ENCODE results near the gene AFF1.
A peak's percentile ranks its signal among the peaks of the same experiment; 100 is the strongest.

Gene AFF1

DNA sequence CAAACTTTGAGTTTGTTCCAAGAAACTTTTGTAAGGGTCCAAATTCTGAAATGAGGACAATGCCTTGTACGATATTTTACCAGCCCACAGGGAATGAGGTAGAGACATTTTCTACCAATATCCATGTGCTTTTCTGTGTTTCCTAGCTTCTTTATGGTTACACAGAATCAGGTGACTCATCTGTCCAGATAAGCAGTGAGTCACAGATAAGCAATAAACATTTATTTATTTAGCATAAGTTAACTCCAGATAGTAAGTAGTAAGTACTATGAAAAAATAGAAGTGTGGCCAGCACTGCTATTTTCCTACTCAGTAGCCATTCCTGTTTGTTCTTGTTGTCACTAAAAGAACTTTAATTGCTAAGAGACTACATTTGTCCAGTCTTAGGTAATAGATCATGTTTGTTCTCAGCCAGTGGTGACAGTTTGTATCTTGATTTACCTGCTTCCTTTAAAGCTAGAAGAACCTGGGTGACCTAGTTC lies 7.4 kb downstream of the AFF1 start:
- H3K9ac ChIP-seq (ENCODE audit: low read depth, low read length): no peak overlapping the region
- H3K4me1 ChIP-seq (ENCODE audit: control insufficient read depth, insufficient read depth, low read length): peaks cover 45% of the 10 kb centered on the region
- H3K9me3 ChIP-seq (ENCODE audit: control insufficient read depth, insufficient read depth, low read length): no peaks in the 10 kb centered on the region
- H3K4me3 ChIP-seq (ENCODE audit: low read depth, low read length): no peak overlapping the region
- no peaks in the 10 kb centered on the region for H3K27me3 ChIP-seq (ENCODE audit: control insufficient read depth, insufficient read depth, low read length)
- H3K27ac ChIP-seq (ENCODE audit: low read depth, low read length): peak overlapping the region; percentile 8
- no peaks in the 10 kb centered on the region for H3K36me3 ChIP-seq (ENCODE audit: control insufficient read depth, insufficient read depth, low read length)

- Histone ChIP-seq H3K9me3 (ENCODE audit: control insufficient read depth, insufficient read depth, low read length) (no peaks in the 10 kb centered on the region), H3K9ac (ENCODE audit: low read depth, low read length) (no peak overlapping the region), H3K27me3 (ENCODE audit: control insufficient read depth, insufficient read depth, low read length) (no peaks in the 10 kb centered on the region), H3K36me3 (ENCODE audit: control insufficient read depth, insufficient read depth, low read length) (peaks cover 3% of the 10 kb centered on the region), H3K27ac (ENCODE audit: low read depth, low read length) (peak overlapping the region; percentile 7), H3K4me3 (ENCODE audit: low read depth, low read length) (no peak overlapping the region), H3K4me1 (ENCODE audit: control insufficient read depth, insufficient read depth, low read length) (peaks cover 41% of the 10 kb centered on the region)
These were observed 10.4 kb downstream of the AFF1 start for GRCh38 chr4:86944964-86945781.

GRCh38 chr4:86946868-86947500 lies 12.2 kb downstream of the AFF1 start:
- Histone ChIP-seq H3K4me3 (ENCODE audit: low read depth, low read length) (peak overlapping the region; percentile 6; the same call in 1 of the 2 replicates), H3K9me3 (ENCODE audit: control insufficient read depth, insufficient read depth, low read length) (no peaks in the 10 kb centered on the region), H3K36me3 (ENCODE audit: control insufficient read depth, insufficient read depth, low read length) (peaks cover 3% of the 10 kb centered on the region), H3K4me1 (ENCODE audit: control insufficient read depth, insufficient read depth, low read length) (peaks cover 56% of the 10 kb centered on the region), H3K27ac (ENCODE audit: low read depth, low read length) (peak overlapping the region; percentile 92), H3K27me3 (ENCODE audit: control insufficient read depth, insufficient read depth, low read length) (no peaks in the 10 kb centered on the region), H3K9ac (ENCODE audit: low read depth, low read length) (peak overlapping the region; percentile 2; the same call in 1 of the 2 replicates)

DNA sequence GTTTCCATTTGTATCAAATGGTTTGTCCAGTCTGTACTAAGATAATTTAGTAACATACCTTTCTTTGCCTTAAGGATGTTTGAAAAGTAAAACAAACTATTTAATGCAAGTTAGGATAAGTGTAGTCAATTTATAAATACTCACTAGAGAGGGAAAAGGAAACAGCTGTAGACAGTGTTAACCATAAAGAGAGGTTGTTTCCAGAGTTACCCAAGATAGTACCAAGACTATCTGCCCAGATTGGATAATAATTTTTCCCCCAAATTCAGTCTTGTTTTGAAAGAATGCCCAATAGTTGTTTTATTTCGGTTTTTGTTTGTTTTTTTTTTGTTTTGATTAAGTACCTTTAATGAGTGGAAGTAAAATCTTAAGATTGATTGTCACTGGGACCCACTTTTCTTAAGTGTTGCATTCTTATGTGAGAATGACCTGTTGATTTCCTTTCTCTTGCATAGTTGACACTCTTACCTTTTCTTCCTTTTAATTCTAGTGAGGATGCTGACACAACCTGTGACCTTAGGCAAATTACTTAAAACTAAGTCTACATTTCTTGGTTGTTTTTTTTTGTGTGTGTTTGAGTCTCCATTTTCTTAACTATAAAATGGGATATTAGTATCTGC lies 12.8 kb downstream of the AFF1 start:
- Histone ChIP-seq H3K9me3 (ENCODE audit: control insufficient read depth, insufficient read depth, low read length) (no peaks in the 10 kb centered on the region), H3K4me1 (ENCODE audit: control insufficient read depth, insufficient read depth, low read length) (peaks cover 61% of the 10 kb centered on the region), H3K27me3 (ENCODE audit: control insufficient read depth, insufficient read depth, low read length) (no peaks in the 10 kb centered on the region), H3K36me3 (ENCODE audit: control insufficient read depth, insufficient read depth, low read length) (peaks cover 3% of the 10 kb centered on the region), H3K9ac (ENCODE audit: low read depth, low read length) (peak overlapping the region; percentile 2), H3K27ac (ENCODE audit: low read depth, low read length) (peak overlapping the region; percentile 92), H3K4me3 (ENCODE audit: low read depth, low read length) (peak overlapping the region; percentile 6)

DNA sequence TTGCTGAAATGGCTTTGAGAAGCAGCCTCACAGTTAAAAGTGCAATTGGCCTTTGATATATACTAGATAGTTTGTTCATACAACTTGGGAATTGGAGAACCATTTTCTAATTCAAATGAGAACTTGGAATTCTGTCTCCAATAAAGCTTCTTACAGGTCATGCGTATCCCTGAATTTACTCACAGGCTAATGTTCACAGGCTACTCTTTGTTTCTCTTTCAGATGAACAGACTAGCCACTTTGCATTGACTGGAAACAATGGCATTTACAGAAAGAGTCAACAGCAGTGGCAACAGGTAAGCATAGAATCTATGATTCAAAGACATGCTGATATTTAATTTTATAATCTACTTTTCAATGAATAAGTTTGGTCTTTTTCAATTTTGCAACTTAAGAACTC lies 13.5 kb downstream of the AFF1 start:
- H3K9me3 ChIP-seq (ENCODE audit: control insufficient read depth, insufficient read depth, low read length): no peaks in the 10 kb centered on the region
- peaks cover 65% of the 10 kb centered on the region for H3K4me1 ChIP-seq (ENCODE audit: control insufficient read depth, insufficient read depth, low read length)
- peaks cover 5% of the 10 kb centered on the region for H3K36me3 ChIP-seq (ENCODE audit: control insufficient read depth, insufficient read depth, low read length)
- H3K27ac ChIP-seq (ENCODE audit: low read depth, low read length): peak overlapping the region; percentile 92
- no peaks in the 10 kb centered on the region for H3K27me3 ChIP-seq (ENCODE audit: control insufficient read depth, insufficient read depth, low read length)
- peak overlapping the region; percentile 6 for H3K4me3 ChIP-seq (ENCODE audit: low read depth, low read length)
- H3K9ac ChIP-seq (ENCODE audit: low read depth, low read length): peak overlapping the region; percentile 16; the same call in 1 of the 2 replicates

DNA sequence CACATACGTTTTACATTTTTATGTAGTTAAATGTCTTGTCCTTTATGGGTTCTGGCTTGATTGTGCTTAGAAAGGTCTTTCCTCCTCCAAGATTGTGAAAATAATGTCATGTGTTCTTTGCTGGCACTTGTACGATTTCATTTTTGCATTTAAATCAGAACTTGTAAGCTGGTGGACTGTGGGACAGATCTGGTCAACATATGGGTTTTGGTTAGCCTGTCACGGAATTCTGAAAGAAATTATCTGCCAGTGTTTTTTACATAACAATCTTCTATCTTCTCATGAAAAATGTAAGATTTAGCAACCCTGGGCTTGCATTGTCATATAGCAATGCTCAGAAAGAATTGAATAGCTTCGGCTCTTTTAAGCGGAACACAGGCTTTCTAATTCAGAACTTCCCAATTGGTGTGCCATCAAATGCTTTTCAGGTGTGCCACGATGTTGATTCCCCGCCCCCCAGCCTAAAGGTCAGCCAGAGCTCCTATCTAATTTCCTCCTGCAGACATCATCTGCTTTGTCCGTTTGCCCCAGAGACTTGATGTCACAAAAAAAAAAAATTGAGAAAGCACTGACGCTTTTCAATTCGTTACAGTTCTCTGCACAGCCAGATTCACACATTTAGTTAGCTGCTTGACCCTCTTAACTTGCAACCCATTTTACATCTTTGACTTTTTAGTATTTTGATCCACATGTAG lies 16.2 kb downstream of the AFF1 start:
- Histone ChIP-seq H3K9ac (ENCODE audit: low read depth, low read length) (peak overlapping the region; percentile 2; the same call in 1 of the 2 replicates), H3K4me3 (ENCODE audit: low read depth, low read length) (0 out of 2 replicates have a peak overlapping the region, but pooled peaks have one; percentile 10), H3K4me1 (ENCODE audit: control insufficient read depth, insufficient read depth, low read length) (peaks cover 70% of the 10 kb centered on the region), H3K9me3 (ENCODE audit: control insufficient read depth, insufficient read depth, low read length) (no peaks in the 10 kb centered on the region), H3K27ac (ENCODE audit: low read depth, low read length) (peak overlapping the region; percentile 68), H3K36me3 (ENCODE audit: control insufficient read depth, insufficient read depth, low read length) (peaks cover 20% of the 10 kb centered on the region), H3K27me3 (ENCODE audit: control insufficient read depth, insufficient read depth, low read length) (no peaks in the 10 kb centered on the region)

GRCh38 chr4:86955888-86956451 lies 21.2 kb downstream of the AFF1 start:
- H3K27ac ChIP-seq (ENCODE audit: low read depth, low read length): no peak overlapping the region
- no peaks in the 10 kb centered on the region for H3K9me3 ChIP-seq (ENCODE audit: control insufficient read depth, insufficient read depth, low read length)
- peaks cover 27% of the 10 kb centered on the region for H3K36me3 ChIP-seq (ENCODE audit: control insufficient read depth, insufficient read depth, low read length)
- no peak overlapping the region for H3K4me3 ChIP-seq (ENCODE audit: low read depth, low read length)
- no peaks in the 10 kb centered on the region for H3K27me3 ChIP-seq (ENCODE audit: control insufficient read depth, insufficient read depth, low read length)
- H3K9ac ChIP-seq (ENCODE audit: low read depth, low read length): no peak overlapping the region
- peaks cover 65% of the 10 kb centered on the region for H3K4me1 ChIP-seq (ENCODE audit: control insufficient read depth, insufficient read depth, low read length)

- Histone ChIP-seq H3K9me3 (ENCODE audit: control insufficient read depth, insufficient read depth, low read length) (no peaks in the 10 kb centered on the region), H3K27ac (ENCODE audit: low read depth, low read length) (peak overlapping the region; percentile 48), H3K27me3 (ENCODE audit: control insufficient read depth, insufficient read depth, low read length) (no peaks in the 10 kb centered on the region), H3K4me3 (ENCODE audit: low read depth, low read length) (no peak overlapping the region), H3K36me3 (ENCODE audit: control insufficient read depth, insufficient read depth, low read length) (peaks cover 33% of the 10 kb centered on the region), H3K9ac (ENCODE audit: low read depth, low read length) (no peak overlapping the region), H3K4me1 (ENCODE audit: control insufficient read depth, insufficient read depth, low read length) (peaks cover 68% of the 10 kb centered on the region)
These were observed 22.4 kb downstream of the AFF1 start for GRCh38 chr4:86957215-86957614.

DNA sequence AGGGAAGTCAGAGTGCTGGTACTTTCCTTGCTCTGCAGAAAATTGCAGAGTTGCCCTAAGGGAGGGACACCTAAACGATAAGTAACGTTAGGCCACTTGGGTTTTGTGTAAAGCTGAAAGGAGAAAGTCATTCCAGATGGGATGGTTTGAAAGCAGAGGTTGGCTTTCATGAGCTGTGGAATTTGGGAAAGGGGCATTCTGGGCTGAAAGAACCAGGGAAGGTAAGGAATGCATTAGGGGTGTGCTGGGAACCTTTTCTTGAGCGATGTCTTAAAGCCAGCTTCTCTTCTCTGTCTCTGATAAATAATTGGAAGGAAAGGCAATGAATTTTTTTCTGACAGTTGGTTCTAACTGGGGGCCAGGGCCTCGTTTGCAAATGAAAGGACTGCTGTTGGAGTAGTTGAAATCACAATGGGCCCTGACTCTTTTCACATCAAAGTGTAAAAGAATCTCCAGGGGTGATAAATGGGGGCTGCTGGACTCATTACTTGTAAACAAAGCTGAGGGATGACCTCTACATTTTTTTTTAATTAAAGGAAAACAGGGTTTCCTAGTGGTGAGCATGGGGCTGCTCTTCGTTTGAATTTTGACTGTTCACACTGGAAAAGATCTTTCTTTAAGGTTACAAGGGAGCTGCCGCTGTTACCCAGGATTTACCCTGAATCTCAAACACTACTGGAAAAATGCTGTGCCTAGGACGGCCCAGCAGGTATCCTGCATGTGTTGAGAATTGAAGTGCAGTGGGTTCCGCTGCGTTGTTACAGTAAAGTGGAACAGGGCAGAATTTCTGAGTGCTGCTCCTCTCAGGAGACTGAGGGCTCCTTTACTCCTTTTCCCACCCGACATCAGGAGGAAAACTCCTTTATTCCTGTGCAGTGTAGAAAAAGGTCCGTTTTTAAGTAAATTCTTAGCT lies 25.0 kb downstream of the AFF1 start:
- Histone ChIP-seq H3K27me3 (ENCODE audit: control insufficient read depth, insufficient read depth, low read length) (no peaks in the 10 kb centered on the region), H3K36me3 (ENCODE audit: control insufficient read depth, insufficient read depth, low read length) (peaks cover 30% of the 10 kb centered on the region), H3K27ac (ENCODE audit: low read depth, low read length) (peak overlapping the region; percentile 97), H3K9ac (ENCODE audit: low read depth, low read length) (peak overlapping the region; percentile 52), H3K9me3 (ENCODE audit: control insufficient read depth, insufficient read depth, low read length) (no peaks in the 10 kb centered on the region), H3K4me3 (ENCODE audit: low read depth, low read length) (peak overlapping the region; percentile 42), H3K4me1 (ENCODE audit: control insufficient read depth, insufficient read depth, low read length) (peaks cover 64% of the 10 kb centered on the region)

Measured in HUES48 (cell line).